Keratinocyte (primary cell): ENCODE results near the gene DMRTB1.

ENCODE experiments used
- EZH2 ChIP-seq: IDR thresholded peaks from one replicate; pipeline ENCODE4 v1.6.1; 2012; ENCODE audit warnings: inconsistent platforms, mild to moderate bottlenecking, low read length, moderate library complexity
- TF ChIP-seq, protein P1 (sequence below), 3 experiments: IDR thresholded peaks in 1 of 3; conservative IDR thresholded peaks in 1 of 3; optimal IDR thresholded peaks in 1 of 3; 2 replicates in 2 of 3; 3 replicates in 1 of 3; pipeline versions ENCODE3 to v1.5.1; 2011; ENCODE audit warnings: low read length in 3 of 3, mild to moderate bottlenecking in 3 of 3, moderate library complexity in 2 of 3, control low read depth in 1 of 3, inconsistent platforms in 1 of 3; ENCODE audit not compliant: insufficient read depth in 2 of 3; ENCODE audit errors: extremely low read depth in 1 of 3

- TF ChIP-seq, protein P1, sequence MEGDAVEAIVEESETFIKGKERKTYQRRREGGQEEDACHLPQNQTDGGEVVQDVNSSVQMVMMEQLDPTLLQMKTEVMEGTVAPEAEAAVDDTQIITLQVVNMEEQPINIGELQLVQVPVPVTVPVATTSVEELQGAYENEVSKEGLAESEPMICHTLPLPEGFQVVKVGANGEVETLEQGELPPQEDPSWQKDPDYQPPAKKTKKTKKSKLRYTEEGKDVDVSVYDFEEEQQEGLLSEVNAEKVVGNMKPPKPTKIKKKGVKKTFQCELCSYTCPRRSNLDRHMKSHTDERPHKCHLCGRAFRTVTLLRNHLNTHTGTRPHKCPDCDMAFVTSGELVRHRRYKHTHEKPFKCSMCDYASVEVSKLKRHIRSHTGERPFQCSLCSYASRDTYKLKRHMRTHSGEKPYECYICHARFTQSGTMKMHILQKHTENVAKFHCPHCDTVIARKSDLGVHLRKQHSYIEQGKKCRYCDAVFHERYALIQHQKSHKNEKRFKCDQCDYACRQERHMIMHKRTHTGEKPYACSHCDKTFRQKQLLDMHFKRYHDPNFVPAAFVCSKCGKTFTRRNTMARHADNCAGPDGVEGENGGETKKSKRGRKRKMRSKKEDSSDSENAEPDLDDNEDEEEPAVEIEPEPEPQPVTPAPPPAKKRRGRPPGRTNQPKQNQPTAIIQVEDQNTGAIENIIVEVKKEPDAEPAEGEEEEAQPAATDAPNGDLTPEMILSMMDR (optimal IDR thresholded peaks at IDR 0.05 in 1 of 3, IDR thresholded peaks at IDR 0.05 in 1 of 3, conservative IDR thresholded peaks at IDR 0.05 in 1 of 3; ENCODE audit: extremely low read depth in 1 of 3, insufficient read depth in 2 of 3, low read length in 3 of 3): no peak
- TF ChIP-seq EZH2: no peak
Observed at GRCh38 chr1:53490351-53490750, 31.2 kb downstream of the DMRTB1 start.
